Natural killer cell treated with Interleukin-12 subunit alpha and Interleukin-12 subunit beta and Interleukin-15 and Interleukin-18, amount 100 ng/mL, for 72 hours (primary cell): Measurements from ENCODE around the gene VILL. TPM values are rescaled to one million over a fixed set of nuclear protein-coding genes. Genes with fewer than 3 reads are reported as not detected.
A peak's percentile ranks its signal among the peaks of the same experiment; 100 is the strongest.
"Not testable (repeated sequence)": the region's sequence is repeated elsewhere in the genome, so short reads cannot be mapped to it uniquely, and the experiment has no call there.

Experiments used
- ATAC-seq, 2 donors: fragments of 150-1000 bp; cut with Tn5 transposase in 1 of 2; sonication (Bioruptor Pico), chemical (Tn5 transposase) in 1 of 2; 2 replicates each; pipeline ENCODE4 v1.10.0; 2021
- DNase-seq: peaks from one replicate; pipeline ENCODE4 v3.0.0; 2022; ENCODE audit warnings: low spot score
- H3K27ac Mint-ChIP-seq, 2 donors: 1 replicate in 1 of 2; 2 replicates in 1 of 2; pipeline ENCODE4 v1.8.0; 2022; ENCODE audit warnings: mixed read lengths in 2 of 2, mild to moderate bottlenecking in 1 of 2, moderate library complexity in 1 of 2
- H3K27me3 Mint-ChIP-seq, 2 donors: 1 replicate in 1 of 2; 2 replicates in 1 of 2; pipeline ENCODE4 v1.8.0; 2022; ENCODE audit warnings: mixed read lengths in 2 of 2
- H3K36me3 Mint-ChIP-seq: one replicate; pipeline ENCODE4 v1.8.0; 2022; ENCODE audit warnings: mixed read lengths
- H3K4me1 Mint-ChIP-seq, 2 donors: 1 replicate in 1 of 2; 2 replicates in 1 of 2; pipeline ENCODE4 v1.8.0; 2022; ENCODE audit warnings: low read depth in 2 of 2, mixed read lengths in 2 of 2, mild to moderate bottlenecking in 1 of 2
- H3K4me3 Mint-ChIP-seq: one replicate; pipeline ENCODE4 v1.8.0; 2022; ENCODE audit warnings: mixed read lengths
- H3K9me3 Mint-ChIP-seq: 2 replicates; pipeline ENCODE4 v1.8.0; 2022; ENCODE audit warnings: mixed read lengths
- total RNA-seq, 2 donors: library from RNA; stranded (reverse); gene quantifications; one replicate each; pipeline ENCODE4 v1.2.3, GENCODE V29; 2022

VILL gene
- total RNA-seq, 2 donors from 2014 or later = 8.2 to 16.9 TPM

- ATAC-seq (peak in 1 of 2 donors; percentile 52), DNase-seq (no peak)
- H3K4me3 Mint-ChIP-seq = no peak overlapping the region
- no peaks in the 10 kb centered on the region for H3K36me3 Mint-ChIP-seq
- peaks cover 9 to 11% of the 10 kb centered on the region in 2 donors for H3K27me3 Mint-ChIP-seq
- H3K9me3 Mint-ChIP-seq = no peaks in the 10 kb centered on the region
- no peak overlapping the region for H3K27ac Mint-ChIP-seq
- H3K4me1 Mint-ChIP-seq = peaks cover 3% of the 10 kb centered on the region in 2 donors
These were observed 20.9 kb upstream of the VILL start for GRCh38 chr3:37969596-37970100.

GRCh38 chr3:37970802-37971201 lies 19.8 kb upstream of the VILL start:
- peaks cover 7 to 8% of the 10 kb centered on the region in 2 donors for H3K4me1 Mint-ChIP-seq
- ATAC-seq (no peak), DNase-seq (no peak)
- H3K36me3 Mint-ChIP-seq = no peaks in the 10 kb centered on the region
- H3K4me3 Mint-ChIP-seq = no peak overlapping the region
- peaks cover 5 to 11% of the 10 kb centered on the region in 2 donors for H3K27me3 Mint-ChIP-seq
- peak overlapping the region in 1 of 2 donors; percentile 78 for H3K27ac Mint-ChIP-seq
- H3K9me3 Mint-ChIP-seq = no peaks in the 10 kb centered on the region

GRCh38 chr3:37971467-37971866 lies 19.1 kb upstream of the VILL start:
- ATAC-seq = no peak
- no peak overlapping the region for H3K27ac Mint-ChIP-seq
- H3K36me3 Mint-ChIP-seq = no peaks in the 10 kb centered on the region
- no peaks in the 10 kb centered on the region for H3K9me3 Mint-ChIP-seq
- H3K4me3 Mint-ChIP-seq = no peak overlapping the region
- DNase-seq = no peak
- peaks cover 7 to 8% of the 10 kb centered on the region in 2 donors for H3K4me1 Mint-ChIP-seq
- peaks cover under 1 to 6% of the 10 kb centered on the region in 2 donors for H3K27me3 Mint-ChIP-seq

- H3K27ac Mint-ChIP-seq, ATAC-seq, H3K27me3 Mint-ChIP-seq, H3K9me3 Mint-ChIP-seq, H3K4me1 Mint-ChIP-seq, H3K36me3 Mint-ChIP-seq, H3K4me3 Mint-ChIP-seq, DNase-seq: not testable (repeated sequence)
These were observed 18.5 kb upstream of the VILL start for GRCh38 chr3:37972056-37972455.

GRCh38 chr3:37973246-37974054 lies 17.1 kb upstream of the VILL start:
- Mint-ChIP-seq H3K36me3 (no peaks in the 10 kb centered on the region), H3K27ac (no peak overlapping the region), H3K4me1 (peaks cover 7 to 8% of the 10 kb centered on the region in 2 donors), H3K27me3 (no peaks in the 10 kb centered on the region), H3K4me3 (no peak overlapping the region), H3K9me3 (no peaks in the 10 kb centered on the region)
- ATAC-seq (no peak), DNase-seq (no peak)

GRCh38 chr3:37974121-37975083 lies 16.2 kb upstream of the VILL start:
- H3K27me3 Mint-ChIP-seq = no peaks in the 10 kb centered on the region
- DNase-seq (peak; percentile 83), ATAC-seq (peak; percentile 79 to 90)
- peak overlapping the region; percentile 21 to 31 for H3K27ac Mint-ChIP-seq
- no peak overlapping the region for H3K4me3 Mint-ChIP-seq
- peaks cover 7 to 8% of the 10 kb centered on the region in 2 donors for H3K4me1 Mint-ChIP-seq
- H3K9me3 Mint-ChIP-seq = no peaks in the 10 kb centered on the region
- no peaks in the 10 kb centered on the region for H3K36me3 Mint-ChIP-seq

- Mint-ChIP-seq H3K27me3 (peaks cover 0 to 2% of the 10 kb centered on the region in 2 donors), H3K4me3 (no peak overlapping the region), H3K9me3 (no peaks in the 10 kb centered on the region), H3K4me1 (peaks cover 3 to 4% of the 10 kb centered on the region in 2 donors), H3K27ac (peak overlapping the region; percentile 53 to 72), H3K36me3 (no peaks in the 10 kb centered on the region)
- no peak for ATAC-seq
- no peak for DNase-seq
These were observed 10.8 kb upstream of the VILL start for GRCh38 chr3:37979541-37980461.

- no peak for DNase-seq
- H3K4me3 Mint-ChIP-seq = no peak overlapping the region
- H3K36me3 Mint-ChIP-seq = no peaks in the 10 kb centered on the region
- peaks cover 0 to 2% of the 10 kb centered on the region in 2 donors for H3K27me3 Mint-ChIP-seq
- H3K9me3 Mint-ChIP-seq = no peaks in the 10 kb centered on the region
- ATAC-seq = no peak
- peak overlapping the region; percentile 53 to 72 for H3K27ac Mint-ChIP-seq
- H3K4me1 Mint-ChIP-seq = no peaks in the 10 kb centered on the region
These were observed 9.9 kb upstream of the VILL start for GRCh38 chr3:37980462-37981347.

- Mint-ChIP-seq H3K36me3 (no peaks in the 10 kb centered on the region), H3K4me1 (no peaks in the 10 kb centered on the region), H3K4me3 (no peak overlapping the region), H3K27ac (no peak overlapping the region), H3K9me3 (no peaks in the 10 kb centered on the region), H3K27me3 (peaks cover 0 to 2% of the 10 kb centered on the region in 2 donors)
- no peak for ATAC-seq
- no peak for DNase-seq
These were observed 9.3 kb upstream of the VILL start for GRCh38 chr3:37981348-37981664.

- no peak for ATAC-seq
- no peak for DNase-seq
- Mint-ChIP-seq H3K36me3 (no peaks in the 10 kb centered on the region), H3K27ac (no peak overlapping the region), H3K9me3 (no peaks in the 10 kb centered on the region), H3K4me3 (no peak overlapping the region), H3K4me1 (no peaks in the 10 kb centered on the region), H3K27me3 (peaks cover 0 to 2% of the 10 kb centered on the region in 2 donors)
These were observed 8.3 kb upstream of the VILL start for GRCh38 chr3:37982331-37982730.

GRCh38 chr3:37984051-37984450 lies 6.5 kb upstream of the VILL start:
- Mint-ChIP-seq H3K4me1 (no peaks in the 10 kb centered on the region), H3K36me3 (no peaks in the 10 kb centered on the region), H3K9me3 (no peaks in the 10 kb centered on the region), H3K4me3 (no peak overlapping the region), H3K27ac (peak overlapping the region in 1 of 2 donors; percentile 56), H3K27me3 (peaks cover 0 to 2% of the 10 kb centered on the region in 2 donors)
- DNase-seq (no peak), ATAC-seq (no peak)

- no peak for DNase-seq
- no peaks in the 10 kb centered on the region for H3K9me3 Mint-ChIP-seq
- no peaks in the 10 kb centered on the region for H3K36me3 Mint-ChIP-seq
- peaks cover 0 to 2% of the 10 kb centered on the region in 2 donors for H3K27me3 Mint-ChIP-seq
- H3K4me1 Mint-ChIP-seq = no peaks in the 10 kb centered on the region
- no peak for ATAC-seq
- peak overlapping the region in 1 of 2 donors; percentile 56 for H3K27ac Mint-ChIP-seq
- H3K4me3 Mint-ChIP-seq = no peak overlapping the region
These were observed 6.0 kb upstream of the VILL start for GRCh38 chr3:37984596-37984995.
